Activated CD8-positive, alpha-beta memory T cell treated with anti-CD3 and anti-CD28 coated beads, Interleukin-2, amount 50 U/mL, for 48 hours (primary cell): ENCODE results near the gene THOC7.

Experiments
- DNase-seq: peaks from one replicate; pipeline ENCODE4 v3.0.0-alpha.2; 2020

THOC7 gene

GRCh38 chr3:63832395-63832794, 31.2 kb downstream of the THOC7 start:
- no peak for DNase-seq

DNA sequence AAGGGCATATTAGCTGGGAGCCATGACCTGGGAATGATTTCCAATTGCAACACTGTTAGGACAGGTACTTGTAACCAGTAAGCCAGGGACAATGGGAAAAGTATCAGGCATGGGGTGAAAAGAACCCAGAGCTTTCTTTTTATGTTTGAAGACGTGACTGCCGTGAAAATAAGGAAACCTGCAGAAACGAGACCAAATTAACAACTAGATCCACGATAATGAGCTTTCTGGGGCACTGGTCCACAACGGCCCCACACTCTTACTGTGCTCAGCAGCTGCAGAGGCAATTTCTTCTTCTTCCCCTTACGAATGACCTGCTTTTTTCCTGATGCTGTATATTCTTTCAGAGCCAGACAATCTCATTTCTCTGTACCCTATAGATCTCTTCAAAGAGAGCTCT, 33.1 kb downstream of the THOC7 start:
- DNase-seq = no peak

- no peak for DNase-seq
Measured at GRCh38 chr3:63824309-63824708, 39.3 kb downstream of the THOC7 start.

DNA sequence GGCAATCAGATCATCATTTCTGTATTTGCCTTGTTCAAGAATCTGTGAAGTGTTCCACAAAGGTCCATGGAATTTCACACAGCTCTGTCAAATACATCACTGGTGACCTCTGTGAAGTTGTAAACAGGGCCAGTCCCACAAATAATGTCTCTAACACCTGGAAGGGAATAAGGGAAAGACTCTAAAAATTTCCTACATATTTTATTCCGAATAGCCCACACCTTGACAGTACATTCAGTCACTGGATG, 44.5 kb downstream of the THOC7 start, which contains the start of gene C3orf49:
Gene C3orf49, plus strand, starts transcription at position 149 of the 248 bp plus-strand sequence. CDS start 173 bp downstream, outside the sequence.
- DNase-seq = no peak

- peak; percentile 76 for DNase-seq
Measured at GRCh38 chr3:63818282-63819150, 45.1 kb downstream of the THOC7 start.

- no peak for DNase-seq
Measured at GRCh38 chr3:63817225-63817624, 46.4 kb downstream of the THOC7 start.

DNA sequence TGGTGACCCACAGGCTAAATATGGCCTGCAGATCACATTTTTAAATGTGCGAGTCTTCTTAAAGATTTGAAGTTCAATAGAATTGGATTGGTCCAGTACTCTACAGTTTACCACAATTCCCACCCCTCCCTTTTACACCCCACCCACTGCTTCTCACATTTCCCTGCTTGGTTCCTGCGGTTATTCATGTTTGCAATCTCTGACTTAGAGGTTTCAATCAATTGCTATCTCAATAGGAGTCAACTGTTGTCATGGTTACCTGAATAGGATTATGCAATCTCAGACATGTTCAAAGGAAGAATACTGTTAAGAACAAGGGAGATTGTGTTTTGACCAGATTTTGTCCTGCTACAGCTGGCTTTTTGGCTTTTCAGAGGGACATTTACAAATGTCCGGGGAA, 49.4 kb downstream of the THOC7 start:
- no peak for DNase-seq

DNA sequence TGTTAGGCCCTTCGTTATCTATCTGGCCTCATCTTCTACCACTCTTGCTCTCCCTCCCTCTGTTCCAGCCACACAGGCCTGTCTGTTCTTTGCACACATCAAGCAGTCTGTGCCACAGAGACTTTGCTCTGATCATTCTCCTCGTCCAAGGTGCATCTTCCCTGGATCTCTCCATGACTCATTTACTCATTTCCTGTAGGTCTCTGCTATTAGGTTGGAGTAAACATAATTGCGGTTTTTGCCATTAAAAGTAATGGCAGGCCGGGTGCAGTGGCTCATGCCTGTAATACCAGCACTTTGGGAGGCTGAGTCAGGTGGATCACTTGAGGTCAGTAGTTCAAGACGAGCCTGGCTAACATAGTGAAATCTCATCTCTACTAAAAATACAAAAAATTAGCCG, 54.0 kb downstream of the THOC7 start:
- DNase-seq = no peak

DNA sequence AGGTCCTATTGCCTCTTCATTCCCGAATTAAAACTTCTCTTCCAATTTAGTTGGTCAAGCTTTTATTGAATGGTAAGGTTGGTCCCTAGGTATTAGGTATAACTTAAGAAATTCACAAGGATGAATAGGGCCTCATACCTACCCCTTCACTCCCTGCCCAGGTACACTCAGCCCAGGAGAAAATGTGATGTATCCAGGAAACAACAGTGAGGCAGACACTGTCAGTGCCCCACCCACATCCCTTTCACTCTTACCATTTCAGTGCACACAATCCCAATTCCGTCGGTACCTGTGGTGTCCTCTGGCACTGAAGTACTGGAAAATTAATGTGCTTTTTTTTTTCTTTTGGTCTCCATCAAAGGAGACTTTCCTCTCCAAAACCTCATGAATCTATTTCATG, 55.0 kb downstream of the THOC7 start:
- no peak for DNase-seq

DNA sequence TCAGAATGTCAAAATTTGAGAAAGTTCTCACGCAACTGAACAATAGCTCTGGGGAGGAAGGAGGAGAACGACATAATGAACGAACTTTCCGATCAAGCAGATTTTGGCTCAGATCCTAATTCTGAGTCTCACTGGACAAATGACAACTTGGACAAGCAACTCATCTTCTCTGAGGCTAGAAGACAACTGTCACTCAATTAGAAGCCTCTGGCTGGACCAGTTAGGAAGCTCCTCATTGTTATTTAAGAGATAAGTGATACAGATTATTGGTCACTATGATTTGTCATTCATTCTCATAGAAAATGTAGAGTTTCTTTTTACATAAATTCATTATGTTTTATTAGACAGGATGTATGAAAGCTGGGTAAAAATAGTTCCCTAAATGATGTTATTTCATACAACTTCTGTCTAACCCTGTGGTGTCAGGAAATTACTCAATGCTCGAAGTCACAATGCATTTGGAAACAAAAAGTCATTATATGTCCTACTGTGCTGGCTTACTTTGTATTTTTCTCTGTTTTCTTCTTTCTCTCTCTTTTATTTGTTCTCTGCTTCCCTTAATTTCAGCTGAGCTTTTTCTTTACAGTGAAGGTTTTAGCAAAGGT, 55.5 kb downstream of the THOC7 start:
- no peak for DNase-seq

GRCh38 chr3:63803911-63804310, 59.7 kb downstream of the THOC7 start:
- DNase-seq = no peak

- no peak for DNase-seq
Measured at GRCh38 chr3:63800097-63800496, 63.5 kb downstream of the THOC7 start.

DNA sequence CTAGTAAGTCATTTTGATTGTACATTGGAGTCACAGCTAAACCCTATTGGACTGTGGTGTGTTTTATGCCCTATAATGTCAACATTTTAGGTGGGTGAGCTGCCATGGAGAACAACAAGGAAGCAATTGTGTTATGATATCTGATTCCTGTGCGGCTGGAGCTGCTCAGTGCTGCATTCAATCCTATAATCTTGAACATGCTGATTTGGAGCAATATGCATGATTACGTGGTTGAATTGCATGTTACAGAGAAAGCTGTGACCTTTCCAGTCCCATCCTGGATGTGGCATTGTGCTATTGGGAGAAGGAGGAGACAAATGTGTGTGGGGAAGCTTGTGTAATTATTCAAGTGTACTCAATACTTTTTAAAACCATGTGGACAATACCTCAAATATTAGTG, 64.7 kb downstream of the THOC7 start:
- no peak for DNase-seq

- no peak for DNase-seq
Measured at GRCh38 chr3:63798544-63798943, 65.1 kb downstream of the THOC7 start.

DNA sequence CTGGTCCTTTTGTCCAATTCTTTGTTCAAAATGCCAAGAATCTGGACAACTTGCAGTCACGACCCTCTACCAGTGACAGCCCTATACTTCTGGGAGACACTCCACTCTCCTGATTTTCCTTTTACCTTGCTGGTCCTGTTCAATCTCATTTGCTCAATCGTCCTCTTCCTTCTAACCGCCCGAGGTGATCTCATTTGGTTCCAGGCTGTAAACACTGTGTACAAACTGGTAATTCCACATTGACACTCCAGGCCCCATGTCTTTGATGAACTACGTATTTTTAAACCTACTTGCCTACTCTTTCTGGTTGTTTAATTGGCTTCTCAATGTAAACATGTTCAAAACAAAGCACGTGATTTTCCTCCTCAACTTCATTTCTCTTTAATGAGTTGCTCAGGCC, 68.2 kb downstream of the THOC7 start:
- no peak for DNase-seq

GRCh38 chr3:63791974-63792373, 71.6 kb downstream of the THOC7 start:
- no peak for DNase-seq
